ENCODE results near the gene PLEKHA8.

PLEKHA8 gene

DNA sequence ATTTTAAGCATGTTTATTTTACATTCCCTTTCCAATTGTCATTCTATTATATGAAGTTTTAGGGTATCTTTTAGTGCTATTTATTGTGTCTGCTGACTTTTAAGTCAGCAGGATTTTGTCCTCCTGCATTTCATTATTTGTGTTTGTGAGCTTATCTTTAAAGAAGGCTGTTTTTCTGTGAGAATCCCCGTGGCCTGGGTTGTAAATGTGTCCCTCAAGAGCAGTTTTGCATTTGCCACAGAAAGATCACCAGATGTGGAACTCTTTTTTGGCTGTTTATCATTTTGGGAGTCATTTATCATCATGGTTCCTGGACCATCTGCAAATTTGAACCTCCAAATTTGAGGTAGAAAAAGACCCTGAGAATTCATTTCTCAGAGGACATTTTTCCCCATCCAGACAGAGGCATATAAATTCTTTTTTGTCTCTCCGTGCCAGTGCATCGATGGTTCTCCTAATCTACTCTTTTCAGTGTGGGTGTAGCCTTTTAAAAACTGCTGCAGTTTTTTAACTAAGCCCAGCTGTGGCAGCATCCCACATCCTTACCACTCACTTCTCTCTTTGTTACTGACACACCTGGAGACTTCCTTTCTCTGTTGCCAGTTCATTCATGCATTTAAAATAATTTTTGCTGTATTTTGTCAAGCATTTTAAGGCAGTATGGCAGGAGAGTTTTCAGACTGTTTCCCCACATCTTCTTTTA, 86.5 kb downstream of the PLEKHA8 start:
- DNase-seq = no peak

DNA sequence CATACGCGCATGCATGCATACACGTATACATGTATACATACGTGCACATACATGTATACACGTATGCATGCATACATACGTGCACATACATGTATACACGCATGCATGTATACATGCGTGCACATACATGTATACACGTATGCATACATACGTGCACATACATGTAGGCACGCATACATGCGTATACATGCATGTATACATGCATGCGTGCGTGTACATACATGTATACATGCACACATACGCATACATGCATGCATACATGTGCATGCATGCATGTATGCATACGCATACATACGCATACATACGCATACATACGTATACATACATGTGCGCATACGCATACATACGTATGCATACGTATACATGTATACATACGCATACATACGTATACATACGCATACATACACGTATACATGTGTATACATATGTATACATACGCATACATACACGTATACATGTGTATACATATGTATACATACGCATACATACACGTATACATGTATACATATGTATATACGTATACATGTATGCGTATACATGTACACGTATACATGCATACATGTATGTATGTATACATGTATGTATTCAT, 87.6 kb downstream of the PLEKHA8 start:
- no peak for DNase-seq

- DNase-seq = peak; percentile 32
Observed at GRCh38 chr7:30116771-30117170, 88.6 kb downstream of the PLEKHA8 start.

- no peak for DNase-seq
Observed at GRCh38 chr7:30117896-30118295, 89.7 kb downstream of the PLEKHA8 start.

- DNase-seq = no peak
Observed at GRCh38 chr7:30119890-30120577, 91.8 kb downstream of the PLEKHA8 start.

GRCh38 chr7:30133736-30134610, 105.8 kb downstream of the PLEKHA8 start:
- DNase-seq = no peak

DNA sequence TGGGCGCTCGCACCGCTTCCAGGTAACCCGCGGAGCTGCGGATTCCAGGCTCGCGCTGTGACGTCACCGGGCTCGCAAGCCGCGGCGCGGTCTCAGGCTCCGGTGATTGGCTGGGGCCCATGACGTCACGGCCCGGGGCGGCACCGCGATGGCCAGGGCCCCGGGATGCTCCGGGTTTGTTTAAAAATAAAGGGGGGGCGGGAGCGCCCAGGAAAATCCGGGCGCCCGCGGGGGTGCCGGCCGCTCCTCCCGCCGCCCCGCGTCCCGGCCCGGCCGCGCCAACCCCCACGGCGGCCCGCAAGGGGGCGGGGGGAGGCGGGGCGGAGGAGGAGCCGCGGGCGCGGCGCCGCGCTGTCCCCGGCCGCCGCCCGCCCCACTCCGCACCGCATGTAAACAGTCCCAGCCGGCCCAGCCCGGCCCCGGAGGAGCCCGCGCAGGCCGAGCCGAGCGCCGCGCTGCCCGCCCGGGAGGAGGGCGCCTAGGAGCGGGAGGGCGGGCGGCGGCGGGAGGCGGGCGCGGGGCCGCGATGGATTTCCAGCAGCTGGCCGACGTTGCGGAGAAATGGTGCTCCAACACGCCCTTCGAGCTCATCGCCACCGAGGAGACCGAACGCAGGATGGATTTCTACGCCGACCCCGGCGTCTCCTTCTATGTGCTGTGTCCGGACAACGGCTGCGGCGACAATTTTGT, 106.5 kb downstream of the PLEKHA8 start, which contains the start of gene MTURN:
MTURN (plus strand) TSS at position 376 of the 690 bp plus-strand sequence; CDS start at position 527, 151 bp downstream.
- peak; percentile 80 for DNase-seq

- DNase-seq = peak; percentile 59
Observed at GRCh38 chr7:30135301-30136116, 107.3 kb downstream of the PLEKHA8 start.

DNA sequence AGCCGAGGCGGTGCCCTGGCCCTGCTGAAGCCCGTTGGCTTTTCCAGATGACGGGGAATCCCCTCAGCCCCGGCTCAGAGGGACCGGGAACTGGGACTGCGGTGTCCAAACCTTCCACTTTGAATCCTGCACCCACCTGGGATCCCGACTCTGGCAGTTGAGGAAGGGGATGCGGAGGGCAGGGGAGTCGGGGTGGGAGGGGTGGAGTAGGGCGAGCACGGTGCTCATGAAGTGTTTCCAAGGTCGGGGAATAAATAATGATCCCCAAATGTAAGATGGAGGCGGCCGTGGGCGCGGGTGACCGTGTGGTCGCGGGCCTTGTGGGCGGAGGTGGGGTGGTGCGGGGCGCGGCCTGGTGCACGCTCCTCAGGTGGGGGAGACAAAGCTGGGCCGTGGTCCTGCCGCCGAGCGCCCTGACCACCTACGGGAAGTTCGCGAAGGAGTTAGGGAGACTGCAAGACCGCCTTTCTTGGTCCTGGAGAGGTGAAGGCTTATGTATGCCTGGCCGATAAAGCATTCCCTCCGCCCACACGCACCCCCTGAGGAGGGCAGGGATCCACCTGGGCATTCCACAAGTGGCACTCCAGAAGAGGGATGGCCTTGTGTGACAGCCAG, 108.0 kb downstream of the PLEKHA8 start:
- DNase-seq = no peak

DNA sequence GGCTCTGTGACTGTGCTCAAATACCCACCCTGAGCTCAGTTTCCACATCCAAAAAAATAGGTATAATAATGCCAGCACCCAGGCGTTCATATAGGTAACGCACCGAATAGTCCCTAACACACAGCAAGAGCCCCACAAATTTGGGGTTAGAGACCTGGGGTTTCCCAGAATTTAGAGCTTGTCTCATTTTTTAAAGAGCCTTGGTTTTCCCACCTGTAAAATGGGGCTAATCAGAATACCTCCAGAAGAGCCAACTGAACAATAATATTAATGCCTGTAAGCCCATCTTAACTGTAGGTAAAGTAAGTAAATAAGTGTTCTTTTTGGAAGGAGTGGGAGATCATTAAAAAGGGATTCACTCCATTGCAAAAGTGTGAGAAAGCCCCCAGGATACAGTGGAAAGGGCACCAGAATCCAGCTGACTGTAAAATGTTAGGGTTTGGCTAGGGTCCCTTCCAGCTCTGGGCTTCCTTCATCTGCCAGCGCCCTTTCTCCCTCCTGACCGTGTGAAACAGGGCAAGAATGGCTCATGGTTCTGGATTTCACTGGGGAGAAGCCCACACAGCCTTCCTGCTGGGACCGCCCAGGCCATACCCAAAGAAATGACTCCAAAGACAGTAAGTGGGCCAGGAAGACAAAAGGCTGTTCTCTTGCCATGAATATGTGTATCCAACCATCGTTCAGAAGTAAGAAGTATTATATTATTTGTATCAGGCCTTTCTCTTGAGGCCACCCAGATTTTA, 108.7 kb downstream of the PLEKHA8 start:
- no peak for DNase-seq

DNA sequence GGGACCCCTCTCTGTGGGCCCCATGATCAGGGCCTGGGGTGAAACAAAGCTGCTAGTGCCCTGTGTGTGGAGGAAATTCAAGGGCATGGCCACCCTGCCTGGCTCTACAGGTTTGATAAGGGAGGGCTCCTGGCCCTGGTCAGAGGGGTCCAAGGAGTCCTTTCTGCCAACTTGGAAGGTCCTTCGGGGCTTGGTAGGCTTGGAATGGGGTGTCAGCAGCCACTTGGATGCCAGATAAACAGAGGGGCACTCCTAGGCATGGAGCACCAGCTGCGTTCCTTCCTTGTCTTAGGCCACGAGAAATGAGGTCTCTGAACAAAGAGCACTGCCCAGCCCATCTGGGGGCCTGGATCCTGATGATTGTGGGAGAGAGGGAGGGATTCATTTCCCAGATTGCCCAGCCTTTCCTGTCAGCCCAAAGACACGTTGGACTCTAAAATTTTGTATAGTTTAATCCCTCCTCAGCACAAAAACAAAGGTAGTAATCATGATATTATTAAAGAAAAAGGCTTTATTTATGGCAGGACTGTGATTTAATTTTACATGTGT, 111.7 kb downstream of the PLEKHA8 start:
- DNase-seq = no peak

- DNase-seq = no peak
Observed at GRCh38 chr7:30140456-30140855, 112.2 kb downstream of the PLEKHA8 start.

DNA sequence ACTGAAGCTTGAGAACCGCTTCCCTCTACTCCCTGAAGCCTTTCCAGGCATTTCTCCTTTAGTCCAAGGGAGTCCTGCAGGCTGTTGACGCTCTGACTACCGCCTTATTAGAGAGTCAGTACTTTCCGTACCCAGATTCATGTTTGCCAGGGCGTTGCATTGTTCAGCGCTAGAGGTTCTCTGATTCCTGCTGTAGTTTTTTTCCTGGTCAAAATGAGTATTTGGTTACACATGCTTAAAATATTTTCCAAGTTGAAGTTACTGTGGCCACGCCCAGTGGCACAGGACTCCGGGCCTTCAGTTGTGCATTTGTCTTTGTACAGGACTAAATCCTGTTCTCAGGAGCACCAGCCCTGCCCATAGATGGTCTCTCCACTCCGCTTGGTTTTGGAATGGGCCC, 114.5 kb downstream of the PLEKHA8 start:
- peak; percentile 51 for DNase-seq

- peak; percentile 30 for DNase-seq
Observed at GRCh38 chr7:30143748-30144251, 115.6 kb downstream of the PLEKHA8 start.

DNA sequence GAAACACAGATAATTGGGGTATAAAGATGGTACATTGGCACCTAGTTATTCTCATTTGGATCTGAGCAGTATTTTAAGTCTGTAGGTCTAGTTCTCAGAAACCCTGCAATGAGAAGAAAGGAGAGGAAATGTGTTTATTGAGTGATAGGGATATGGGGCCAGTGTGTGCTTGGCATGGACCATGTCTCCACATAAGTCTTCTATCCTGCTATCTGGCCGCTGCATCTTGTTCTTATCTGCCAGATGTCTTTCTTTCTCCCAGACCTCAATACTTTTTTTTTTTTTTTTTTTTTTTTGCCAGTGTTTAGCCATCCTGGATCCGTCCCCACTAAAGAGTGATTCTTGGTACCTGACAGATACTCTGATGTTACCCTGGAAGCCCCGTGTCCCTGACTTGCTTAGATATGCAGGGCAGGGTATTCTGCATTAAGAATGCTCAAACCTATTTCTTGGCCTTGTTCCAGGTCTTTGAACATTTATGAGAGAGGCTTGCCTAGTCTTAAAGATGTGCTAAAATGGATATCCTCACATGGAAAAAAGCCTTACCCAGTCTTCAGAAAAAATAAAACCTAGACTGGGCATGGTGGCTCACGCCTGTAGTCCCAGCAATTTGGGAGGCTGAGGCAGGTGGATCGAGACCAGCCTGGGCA, 116.6 kb downstream of the PLEKHA8 start:
- DNase-seq = no peak

- no peak for DNase-seq
Observed at GRCh38 chr7:30145426-30145970, 117.3 kb downstream of the PLEKHA8 start.

GRCh38 chr7:30146127-30146612, 118.0 kb downstream of the PLEKHA8 start:
- DNase-seq = no peak

GRCh38 chr7:30147223-30147622, 119.0 kb downstream of the PLEKHA8 start:
- no peak for DNase-seq

GRCh38 chr7:30147785-30148184, 119.6 kb downstream of the PLEKHA8 start:
- DNase-seq = no peak

Data from fibroblast of skin of right quadriceps (primary cell).